Sigmoid colon (tissue), 7 donors: Measurements from ENCODE around the gene PIP4K2A. TPM values are rescaled to one million over a fixed set of nuclear protein-coding genes. Genes with fewer than 3 reads are reported as not detected.
"Not testable (repeated sequence)": the region's sequence is repeated elsewhere in the genome, so short reads cannot be mapped to it uniquely, and the experiment has no call there.

Experiments
- DNase-seq: peaks from one replicate; pipeline ENCODE4 v3.0.0-alpha.2; 2019
- H3K27ac ChIP-seq, 4 donors: fragments of 200-600 bp; sonication (generic); one replicate each; pipeline ENCODE4 v1.5.1; 2016 to 2019; ENCODE audit warnings: mild to moderate bottlenecking in 1 of 4
- H3K27me3 ChIP-seq, 3 donors: fragments of 200-600 bp; sonication (generic); one replicate each; pipeline ENCODE4 v1.5.1; 2019; ENCODE audit warnings: mild to moderate bottlenecking in 1 of 3
- H3K36me3 ChIP-seq, 4 donors: fragments of 200-600 bp; sonication (generic); one replicate each; pipeline ENCODE4 v1.5.1; 2016 to 2019
- H3K4me1 ChIP-seq, 4 donors: fragments of 200-600 bp; sonication (generic); one replicate each; pipeline ENCODE4 v1.5.1; 2017 to 2019
- H3K4me3 ChIP-seq, 4 donors: fragments of 200-600 bp; sonication (generic); one replicate each; pipeline ENCODE4 v1.5.1; 2017 to 2019; ENCODE audit warnings: mild to moderate bottlenecking in 2 of 4, moderate library complexity in 1 of 4
- H3K9me3 ChIP-seq, 4 donors: fragments of 200-600 bp in 3 of 4; sonication (generic) in 3 of 4; one replicate each; pipeline versions ENCODE4 v1.5.1 to v1.6.1; 2013 to 2019
- CTCF ChIP-seq, 4 experiments: fragments of 450-650 bp in 3 of 4; fragments of 200-600 bp in 1 of 4; IDR thresholded peaks; one replicate each; pipeline ENCODE4 v1.5.1; 2016 to 2019; ENCODE audit warnings: antibody characterized with exemption in 4 of 4, mild to moderate bottlenecking in 3 of 4, moderate library complexity in 2 of 4
- EP300 ChIP-seq, 4 donors: sonication (generic); formaldehyde crosslinking; IDR thresholded peaks; one replicate each; pipeline ENCODE4 v1.6.1; 2017; ENCODE audit warnings: antibody characterized with exemption in 4 of 4
- POLR2A ChIP-seq, 2 donors: fragments of 450-650 bp; IDR thresholded peaks; one replicate each; pipeline ENCODE4 v1.6.1; 2016; ENCODE audit warnings: antibody characterized with exemption in 2 of 2, mild to moderate bottlenecking in 2 of 2, moderate library complexity in 2 of 2
- POLR2AphosphoS5 ChIP-seq, 4 donors: sonication (generic); formaldehyde crosslinking; IDR thresholded peaks; one replicate each; pipeline ENCODE4 v1.6.1; 2017; ENCODE audit warnings: antibody characterized with exemption in 4 of 4
- WGBS, 2 donors: extraction: QIAGEN DNeasy Blood & Tissue Kit; methylation state at CpG; one replicate each; pipeline ENCODE4 v1.1.7; 2013; 5-methylcytosine and 5-hydroxymethylcytosine counted together
- intact Hi-C: fragments of 100-400 bp; cut with DNase I; formaldehyde crosslinking; loops from one replicate; pipeline ENCODE4 v1.15.1; 2023
- polyA plus RNA-seq, 3 donors: library from polyadenylated mRNA; stranded (reverse); fragments of 200-250 nt; gene quantifications; one replicate each; pipeline ENCODE4 v1.2.3, GENCODE V29; 2013
- total RNA-seq, 4 donors: library from RNA; depleted of rRNA; stranded (reverse); fragments of >200 nt; gene quantifications; one replicate each; pipeline ENCODE4 v1.1.0, GENCODE V29; 2016
- donor health status: healthy with polysubstance abuse.
- donor health status: Bipolar disorder and iron deficiency.
- donor health status: healthy.

The PIP4K2A gene
- total and polyA plus RNA-seq, 7 donors, result 7.2 to 23.2 (median 17.8) TPM

GRCh38 chr10:22753786-22754185, 39.4 kb upstream of the PIP4K2A start:
- no peak for TF ChIP-seq POLR2AphosphoS5 (IDR thresholded peaks at IDR 0.05)
- TF ChIP-seq CTCF (IDR thresholded peaks at IDR 0.05), result no peak
- TF ChIP-seq EP300 (IDR thresholded peaks at IDR 0.05), result no peak
- no peak for TF ChIP-seq POLR2A (IDR thresholded peaks at IDR 0.05)
- Histone ChIP-seq H3K4me3 (no peak overlapping the region), H3K27me3 (no peaks in the 10 kb centered on the region), H3K4me1 (no peaks in the 10 kb centered on the region), H3K36me3 (no peaks in the 10 kb centered on the region), H3K27ac (no peak overlapping the region), H3K9me3 (no peaks in the 10 kb centered on the region)
- no peak for DNase-seq
- intact Hi-C loops, result no loop called here
- 57 to 59% methylated on average over 3 of the region's 3 CpGs for WGBS, 2 donors

- Histone ChIP-seq H3K9me3 (no peaks in the 10 kb centered on the region), H3K27me3 (no peaks in the 10 kb centered on the region), H3K4me1 (no peaks in the 10 kb centered on the region), H3K27ac (no peak overlapping the region), H3K36me3 (no peaks in the 10 kb centered on the region), H3K4me3 (no peak overlapping the region)
- TF ChIP-seq EP300 (IDR thresholded peaks at IDR 0.05) (no peak), CTCF (IDR thresholded peaks at IDR 0.05) (no peak), POLR2A (IDR thresholded peaks at IDR 0.05) (no peak), POLR2AphosphoS5 (IDR thresholded peaks at IDR 0.05) (no peak)
- 74 to 90% methylated on average over 2 of the region's 2 CpGs for WGBS, 2 donors
- DNase-seq, result no peak
- intact Hi-C loops, result no loop called here
These were observed 38.0 kb upstream of the PIP4K2A start for GRCh38 chr10:22752272-22752889.

GRCh38 chr10:22750131-22750530, 35.8 kb upstream of the PIP4K2A start:
- intact Hi-C loops, result no loop called here

GRCh38 chr10:22744858-22745257, 30.5 kb upstream of the PIP4K2A start:
- H3K4me1 ChIP-seq, H3K36me3 ChIP-seq, DNase-seq, H3K4me3 ChIP-seq, intact Hi-C loops, H3K27ac ChIP-seq, H3K9me3 ChIP-seq, H3K27me3 ChIP-seq: not testable (repeated sequence)
- WGBS, 2 donors, result 51 to 93% methylated on average over 2 of the region's 2 CpGs

More at GRCh38 chr10:22750131-22750530, 35.8 kb upstream of the PIP4K2A start:
- H3K9me3 ChIP-seq, result no peaks in the 10 kb centered on the region
- no peak for DNase-seq
- H3K4me3 ChIP-seq, result no peak overlapping the region
- H3K27me3 ChIP-seq, result no peaks in the 10 kb centered on the region
- WGBS, 2 donors, result 68 to 90% methylated on average over 2 of the region's 2 CpGs
- no peak overlapping the region for H3K27ac ChIP-seq
- no peaks in the 10 kb centered on the region for H3K36me3 ChIP-seq
- H3K4me1 ChIP-seq, result no peaks in the 10 kb centered on the region
- TF ChIP-seq POLR2A (IDR thresholded peaks at IDR 0.05) (no peak), POLR2AphosphoS5 (IDR thresholded peaks at IDR 0.05) (no peak), CTCF (IDR thresholded peaks at IDR 0.05) (no peak), EP300 (IDR thresholded peaks at IDR 0.05) (no peak)

- TF ChIP-seq POLR2AphosphoS5 (IDR thresholded peaks at IDR 0.05), result no peak
- no peaks in the 10 kb centered on the region for H3K4me1 ChIP-seq
- intact Hi-C loops, result no loop called here
- 85 to 90% methylated on average over 1 of the region's 1 CpG for WGBS, 2 donors
- H3K9me3 ChIP-seq, result no peaks in the 10 kb centered on the region
- H3K4me3 ChIP-seq, result no peak overlapping the region
- no peak for DNase-seq
- no peak overlapping the region for H3K27ac ChIP-seq
- no peaks in the 10 kb centered on the region for H3K27me3 ChIP-seq
- H3K36me3 ChIP-seq, result no peaks in the 10 kb centered on the region
These were observed 28.3 kb upstream of the PIP4K2A start for GRCh38 chr10:22742678-22743077.

- H3K27me3 ChIP-seq, intact Hi-C loops, H3K4me1 ChIP-seq, DNase-seq, H3K4me3 ChIP-seq, H3K9me3 ChIP-seq, H3K36me3 ChIP-seq, H3K27ac ChIP-seq: not testable (repeated sequence)
- 86 to 93% methylated on average over 4 of the region's 4 CpGs for WGBS, 2 donors
These were observed 27.3 kb upstream of the PIP4K2A start for GRCh38 chr10:22741631-22742030.
